Uterus (tissue), 2 donors: Measurements from ENCODE around the gene BTG1.

ENCODE experiments used
- POLR2A ChIP-seq, 2 donors: fragments of 450-650 bp; IDR thresholded peaks; one replicate each; pipeline ENCODE4 v1.6.1; 2016; ENCODE audit warnings: antibody characterized with exemption in 2 of 2, mild to moderate bottlenecking in 1 of 2, moderate library complexity in 1 of 2
- TF ChIP-seq, protein P1 (sequence below), 4 experiments: fragments of 200-600 bp in 2 of 4; fragments of 450-650 bp in 2 of 4; sonication (generic) in 2 of 4; IDR thresholded peaks; one replicate each; pipeline ENCODE4 v1.5.1; 2016 to 2019; ENCODE audit warnings: antibody characterized with exemption in 4 of 4, mild to moderate bottlenecking in 2 of 4, moderate library complexity in 1 of 4

DNA sequence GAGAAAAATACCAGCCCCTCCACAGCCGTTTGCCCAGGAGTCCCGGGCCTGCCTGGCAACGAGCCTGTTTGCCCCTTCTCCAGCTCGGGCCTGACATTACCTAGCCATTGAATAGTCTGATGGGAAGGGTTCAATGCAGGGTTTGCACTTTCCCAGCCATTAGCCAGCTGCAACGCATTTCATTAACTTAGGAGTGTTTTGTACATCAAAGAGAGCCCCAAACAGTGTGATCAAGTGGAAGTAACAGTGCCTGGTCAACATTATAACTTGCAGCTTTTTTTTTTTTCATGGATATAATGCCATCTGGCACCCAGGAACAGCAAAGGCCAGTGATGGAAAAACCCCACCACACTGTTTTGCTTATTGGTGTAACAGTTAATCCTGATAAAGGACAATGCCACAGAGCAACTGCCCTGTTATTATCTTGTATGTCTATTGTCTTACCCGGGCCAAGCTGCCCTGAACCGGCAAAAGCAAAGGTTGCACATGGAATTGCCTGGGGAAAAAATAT lies 38.0 kb downstream of the BTG1 start:
- no peak for TF ChIP-seq POLR2A (IDR thresholded peaks at IDR 0.05)
- TF ChIP-seq, protein P1, sequence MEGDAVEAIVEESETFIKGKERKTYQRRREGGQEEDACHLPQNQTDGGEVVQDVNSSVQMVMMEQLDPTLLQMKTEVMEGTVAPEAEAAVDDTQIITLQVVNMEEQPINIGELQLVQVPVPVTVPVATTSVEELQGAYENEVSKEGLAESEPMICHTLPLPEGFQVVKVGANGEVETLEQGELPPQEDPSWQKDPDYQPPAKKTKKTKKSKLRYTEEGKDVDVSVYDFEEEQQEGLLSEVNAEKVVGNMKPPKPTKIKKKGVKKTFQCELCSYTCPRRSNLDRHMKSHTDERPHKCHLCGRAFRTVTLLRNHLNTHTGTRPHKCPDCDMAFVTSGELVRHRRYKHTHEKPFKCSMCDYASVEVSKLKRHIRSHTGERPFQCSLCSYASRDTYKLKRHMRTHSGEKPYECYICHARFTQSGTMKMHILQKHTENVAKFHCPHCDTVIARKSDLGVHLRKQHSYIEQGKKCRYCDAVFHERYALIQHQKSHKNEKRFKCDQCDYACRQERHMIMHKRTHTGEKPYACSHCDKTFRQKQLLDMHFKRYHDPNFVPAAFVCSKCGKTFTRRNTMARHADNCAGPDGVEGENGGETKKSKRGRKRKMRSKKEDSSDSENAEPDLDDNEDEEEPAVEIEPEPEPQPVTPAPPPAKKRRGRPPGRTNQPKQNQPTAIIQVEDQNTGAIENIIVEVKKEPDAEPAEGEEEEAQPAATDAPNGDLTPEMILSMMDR (IDR thresholded peaks at IDR 0.05): no peak
